HG03103 (cell line): ENCODE results near the gene DUSP10.

Experiments used
- ATAC-seq: cut with Tn5 transposase; IDR thresholded peaks from one replicate; pipeline ENCODE4 v1.9.1; 2021; ENCODE audit warnings: low read depth; ENCODE audit not compliant: unreplicated experiment

DUSP10 gene

DNA sequence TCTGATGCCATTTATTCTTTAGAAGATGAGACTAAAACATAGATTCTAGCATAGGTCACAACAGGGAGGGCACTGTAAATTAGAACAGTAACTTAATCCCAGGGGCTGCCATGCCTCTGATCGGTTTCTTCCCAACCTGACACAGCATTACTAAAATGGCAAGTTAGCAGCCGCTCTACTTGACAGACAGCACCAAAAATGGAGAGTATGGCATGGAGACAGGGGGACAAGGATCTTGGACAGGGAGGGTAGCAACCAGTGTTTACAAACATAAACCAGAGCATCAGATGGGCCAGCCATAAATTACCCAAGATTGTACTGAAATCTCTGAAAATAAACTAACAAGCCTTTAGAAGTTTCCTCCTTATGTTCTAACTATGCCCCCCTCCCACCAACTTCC lies 5.9 kb downstream of the DUSP10 start:
- ATAC-seq: no peak

DNA sequence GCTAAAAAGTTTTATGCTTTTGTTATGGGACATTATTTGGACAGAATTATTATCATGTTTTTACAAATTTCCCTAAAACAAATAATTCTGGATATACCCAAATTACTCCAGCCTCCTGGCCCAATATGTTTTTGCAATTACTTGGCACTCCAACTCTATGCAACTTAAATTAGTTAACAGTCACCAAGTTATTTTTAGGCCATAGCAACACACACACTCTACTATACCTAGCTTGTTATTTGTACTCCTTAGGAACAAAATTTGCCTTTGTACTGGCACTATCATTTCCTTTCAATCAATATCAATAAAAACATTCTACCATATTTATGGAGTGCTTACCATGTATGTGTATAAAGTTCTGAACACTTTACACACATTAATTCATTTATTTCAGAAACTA lies 7.7 kb downstream of the DUSP10 start:
- no peak for ATAC-seq

DNA sequence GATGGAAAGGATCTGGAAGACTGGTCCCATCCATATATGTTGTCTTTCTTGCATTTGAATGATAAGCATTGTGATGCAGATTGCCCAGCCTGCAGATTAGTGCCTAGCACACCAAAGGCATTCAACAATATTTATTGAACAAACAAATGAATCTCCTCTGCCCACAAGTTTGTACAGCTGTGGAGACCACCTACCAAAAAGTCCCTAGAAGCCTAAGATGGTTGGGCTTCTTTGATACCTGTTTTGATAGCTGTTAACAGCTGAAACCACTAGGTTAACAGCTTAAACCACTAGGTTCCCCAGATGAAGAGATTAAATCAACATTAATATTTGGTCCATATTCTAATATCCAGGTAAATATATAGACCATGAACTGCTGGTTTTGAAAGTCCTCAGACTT lies 9.8 kb downstream of the DUSP10 start:
- no peak for ATAC-seq

DNA sequence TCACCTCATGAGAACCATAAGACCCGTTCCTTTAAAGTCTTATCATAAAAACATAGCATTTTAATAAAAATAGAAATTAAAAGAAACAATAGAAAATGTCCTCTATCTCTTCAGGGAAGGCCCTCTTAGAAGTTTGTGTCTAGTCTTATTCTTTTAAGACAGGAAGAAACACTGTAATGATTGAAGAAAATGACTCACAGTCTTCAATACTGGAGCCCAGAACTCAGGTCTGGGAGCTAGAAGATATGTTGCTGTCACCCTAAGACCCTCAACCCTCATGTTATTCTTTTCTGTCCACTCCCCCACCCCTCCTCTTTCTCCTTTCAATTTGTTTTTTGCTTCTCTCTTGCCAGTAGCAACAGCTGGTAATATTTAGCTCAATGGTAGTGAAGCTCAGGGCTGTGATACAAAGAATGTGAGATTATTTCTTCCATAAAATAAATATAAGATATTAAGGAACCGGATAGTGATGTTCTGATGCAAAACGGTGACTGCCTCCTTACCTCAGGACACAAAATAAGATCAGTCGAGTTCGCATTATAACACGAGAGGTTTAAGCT lies 12.0 kb downstream of the DUSP10 start:
- ATAC-seq: no peak

DNA sequence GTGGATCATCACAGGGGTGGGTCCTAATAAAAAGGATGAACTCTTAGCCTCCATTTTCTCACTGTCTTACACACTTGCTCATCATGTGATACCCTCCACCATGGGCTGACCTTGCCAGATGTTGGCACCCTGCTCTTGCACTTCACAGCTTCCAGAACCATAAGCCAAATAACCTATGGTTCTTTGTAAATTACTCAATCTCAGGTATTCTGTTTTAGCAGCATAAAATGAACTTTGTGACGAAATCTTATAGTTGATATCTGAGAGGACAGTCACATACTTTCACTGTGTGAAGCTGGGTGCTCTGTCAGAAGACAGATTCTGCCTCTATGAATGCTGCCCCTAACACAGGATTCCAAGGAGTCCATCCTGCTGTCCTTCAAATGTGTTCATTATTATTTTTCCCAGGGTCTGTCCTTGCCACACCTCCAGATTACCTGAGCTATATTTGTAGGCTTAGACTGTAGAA lies 13.8 kb downstream of the DUSP10 start:
- ATAC-seq: no peak

DNA sequence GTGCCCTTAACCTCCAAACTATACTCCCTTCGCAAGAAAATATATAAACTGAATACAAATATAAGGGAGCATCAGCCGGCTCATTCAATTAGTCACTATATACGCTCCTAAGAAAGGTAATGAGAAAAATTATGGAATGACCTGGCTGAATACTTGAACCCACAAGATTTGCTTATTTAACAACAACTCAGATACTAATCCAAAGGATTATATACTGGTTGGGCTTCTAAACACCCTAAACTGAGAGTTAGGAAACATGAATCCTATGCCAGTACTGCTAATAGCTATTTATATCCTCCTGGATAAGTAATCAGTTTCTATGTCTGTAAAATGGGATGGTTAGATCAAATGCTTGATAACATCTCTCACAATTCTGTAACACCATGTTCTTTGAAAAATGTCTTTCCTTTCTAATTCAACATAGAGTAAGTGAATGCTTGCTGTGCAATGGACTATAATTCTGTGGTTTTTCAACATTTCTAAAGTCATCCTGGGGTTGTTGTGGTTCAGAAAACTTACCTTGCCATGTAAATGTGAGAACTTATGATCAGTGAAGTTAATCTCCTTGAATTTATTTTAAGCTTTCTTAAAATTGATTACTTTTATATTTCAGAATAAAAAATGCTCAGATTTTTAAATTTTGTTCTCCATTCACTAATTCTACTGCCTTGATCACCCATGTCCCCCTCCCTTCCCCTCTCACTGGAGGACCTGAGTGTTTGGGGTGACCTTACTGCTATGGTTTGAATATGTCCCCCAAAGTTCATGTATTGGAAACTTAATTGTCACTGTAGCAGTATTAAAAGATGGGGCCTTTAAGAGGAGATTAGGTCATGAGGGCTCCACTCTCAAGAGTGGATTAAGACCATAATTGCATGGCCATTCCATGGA lies 14.5 kb downstream of the DUSP10 start:
- ATAC-seq: no peak

DNA sequence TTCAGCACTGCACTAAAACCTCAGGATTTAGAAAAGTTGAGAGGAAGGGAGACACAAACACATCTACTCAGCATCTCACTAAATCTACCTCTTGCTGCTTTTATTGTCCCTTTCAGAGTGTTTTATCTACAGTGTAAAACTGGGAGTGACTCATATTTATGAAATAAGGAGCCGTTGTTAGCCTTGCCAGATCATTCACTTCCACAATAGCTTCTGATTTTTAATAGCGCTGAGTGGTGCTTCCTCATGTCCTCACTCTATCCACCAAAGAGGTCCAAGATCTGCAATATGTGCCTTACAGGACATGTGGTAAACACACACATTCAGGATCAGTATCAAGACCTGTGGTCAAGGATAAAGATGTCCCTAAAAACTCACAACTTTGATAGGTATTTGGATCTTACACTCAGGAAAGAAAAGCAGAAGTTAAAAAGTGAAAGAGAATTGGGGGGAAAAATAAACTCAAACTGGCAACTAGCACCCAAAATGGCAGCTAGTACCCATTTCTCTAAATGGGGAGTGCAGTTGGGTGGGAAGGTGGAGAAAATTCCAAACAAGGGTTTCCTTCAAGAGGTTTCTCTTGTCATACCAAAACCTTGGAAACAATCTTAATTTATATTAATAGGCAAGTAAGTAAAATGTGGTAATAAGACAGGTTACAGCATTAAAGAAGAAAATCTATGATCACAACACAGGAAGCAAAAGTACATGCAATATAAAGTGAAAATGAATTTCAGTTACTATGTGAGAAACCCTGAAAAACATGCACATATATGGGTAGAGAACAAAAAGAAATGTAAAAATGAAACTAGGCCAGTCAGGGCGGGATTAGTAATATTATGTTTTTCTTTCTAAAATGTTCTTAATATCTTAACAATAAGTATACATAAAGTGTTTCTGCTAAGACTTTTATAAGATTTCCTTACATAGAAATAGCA lies 15.9 kb downstream of the DUSP10 start:
- peak; percentile 36 for ATAC-seq

DNA sequence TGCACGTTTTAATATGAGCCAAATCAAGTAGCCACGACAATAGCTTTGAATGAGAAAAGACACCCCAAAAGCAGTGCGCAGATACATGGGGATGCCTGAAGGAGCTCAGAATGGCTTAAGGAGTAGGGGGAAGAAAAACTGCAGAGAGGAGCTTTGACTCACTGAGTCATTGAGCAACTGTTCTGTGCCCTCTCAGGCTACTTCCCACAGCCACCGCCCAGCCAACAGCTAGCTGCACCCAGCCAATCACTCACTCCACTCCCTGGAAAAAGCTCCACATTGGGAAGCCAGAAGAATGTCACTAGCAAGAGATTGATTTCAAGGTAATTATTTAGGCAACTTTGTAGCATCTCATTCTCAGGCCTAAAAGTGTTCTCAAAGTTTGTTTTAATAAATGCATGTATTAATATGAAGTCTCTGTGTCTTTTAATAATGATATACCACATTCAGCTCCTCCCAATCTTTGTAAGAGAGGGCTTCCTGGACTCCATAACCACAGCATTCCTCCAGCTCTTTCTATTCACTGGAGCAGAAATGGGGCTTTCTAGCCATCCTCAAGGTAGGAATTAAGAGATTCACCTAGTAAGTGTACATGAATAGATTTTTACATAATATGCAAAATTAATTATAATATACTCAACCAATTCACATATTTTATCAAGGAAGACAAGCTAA lies 16.8 kb downstream of the DUSP10 start:
- ATAC-seq: no peak

DNA sequence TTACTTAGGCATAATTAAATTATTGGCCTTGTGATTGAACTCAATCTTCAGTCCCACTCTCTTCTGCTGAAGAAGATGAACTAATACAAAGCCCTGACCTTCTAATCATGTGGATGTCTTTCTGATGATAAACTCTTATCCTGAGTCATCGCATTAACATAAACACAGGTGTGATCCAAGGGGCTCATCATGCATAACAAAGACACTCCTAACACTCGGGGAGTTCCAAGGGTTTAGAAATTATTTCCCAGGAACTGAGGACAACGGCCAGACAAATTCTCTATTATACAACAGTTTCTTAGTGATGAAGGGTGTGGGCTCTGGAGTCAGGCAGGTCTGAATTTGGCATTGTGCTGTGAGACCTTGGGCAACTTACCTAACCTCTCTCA lies 18.0 kb downstream of the DUSP10 start:
- no peak for ATAC-seq

DNA sequence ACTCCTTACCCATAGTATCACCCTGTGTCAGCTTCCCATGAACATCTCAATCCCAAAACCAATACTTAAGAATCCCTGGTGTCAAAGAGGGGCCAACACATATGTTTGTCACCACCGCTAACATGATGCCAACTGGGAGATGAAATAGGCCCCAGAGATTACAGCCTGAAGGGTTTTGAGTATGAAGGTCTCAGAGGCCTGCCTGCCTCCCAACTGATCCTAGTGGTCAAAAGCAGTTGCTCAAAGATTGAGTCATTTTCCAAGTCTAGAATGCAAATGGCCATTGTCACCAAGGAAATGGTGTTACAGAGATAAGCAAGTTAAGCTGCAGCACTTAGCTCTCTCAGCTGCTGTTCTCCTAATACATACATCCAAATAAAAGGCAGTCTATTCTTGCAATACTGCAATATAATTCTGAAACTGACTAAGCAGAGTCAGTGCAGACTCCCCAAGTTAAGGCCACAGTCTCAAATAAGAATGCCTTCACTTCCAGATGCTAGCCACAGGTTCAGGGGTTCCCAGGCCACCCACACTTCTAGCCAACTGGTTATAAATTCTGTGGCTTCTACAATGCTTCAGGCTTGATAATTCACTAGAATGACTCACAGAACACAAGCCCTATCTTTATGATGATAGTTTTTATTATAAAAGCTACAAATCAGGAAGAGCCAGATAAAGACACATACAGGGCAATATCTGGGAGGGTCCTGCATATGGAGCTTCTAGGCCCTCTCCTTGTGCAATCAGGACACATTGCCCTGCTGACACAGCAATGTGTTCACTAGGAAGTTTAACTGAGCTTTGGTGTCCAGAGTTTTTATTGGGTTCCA lies 18.7 kb downstream of the DUSP10 start:
- no peak for ATAC-seq

DNA sequence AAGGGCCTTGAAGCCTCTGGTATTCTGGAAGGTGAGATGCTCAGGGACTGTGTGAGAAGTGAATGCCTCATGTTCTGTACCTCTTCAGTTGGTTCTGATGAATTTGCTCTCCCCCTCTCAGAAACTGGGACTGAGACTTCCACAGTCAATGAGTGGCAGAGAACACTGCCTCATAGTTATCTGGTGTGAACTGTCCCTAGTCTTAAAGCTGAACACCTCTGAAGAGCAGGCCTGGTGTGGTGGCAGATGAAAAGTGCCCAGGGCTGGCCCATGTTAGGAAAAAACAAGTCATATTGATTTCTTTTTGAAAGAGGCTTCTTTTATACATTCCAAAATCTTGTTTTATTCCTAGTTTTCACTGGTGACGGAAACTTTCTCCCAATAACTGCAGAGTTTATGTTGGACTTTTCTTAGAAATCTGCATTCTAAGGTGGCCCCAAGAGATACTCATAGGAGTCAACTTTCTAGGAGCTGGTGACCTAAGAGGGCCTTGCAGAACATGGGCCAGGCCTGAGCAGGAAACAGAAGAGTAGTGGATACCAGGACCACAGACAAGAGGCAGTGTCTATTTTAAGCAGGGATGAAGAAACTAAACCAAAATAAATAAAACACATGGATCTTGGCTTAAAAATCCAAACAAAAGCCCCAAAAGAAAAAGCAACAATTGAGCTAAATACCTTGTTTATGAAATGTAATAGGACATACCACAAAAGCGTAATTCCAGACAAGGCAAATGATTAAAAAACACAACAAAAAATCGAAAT lies 19.5 kb downstream of the DUSP10 start:
- no peak for ATAC-seq

DNA sequence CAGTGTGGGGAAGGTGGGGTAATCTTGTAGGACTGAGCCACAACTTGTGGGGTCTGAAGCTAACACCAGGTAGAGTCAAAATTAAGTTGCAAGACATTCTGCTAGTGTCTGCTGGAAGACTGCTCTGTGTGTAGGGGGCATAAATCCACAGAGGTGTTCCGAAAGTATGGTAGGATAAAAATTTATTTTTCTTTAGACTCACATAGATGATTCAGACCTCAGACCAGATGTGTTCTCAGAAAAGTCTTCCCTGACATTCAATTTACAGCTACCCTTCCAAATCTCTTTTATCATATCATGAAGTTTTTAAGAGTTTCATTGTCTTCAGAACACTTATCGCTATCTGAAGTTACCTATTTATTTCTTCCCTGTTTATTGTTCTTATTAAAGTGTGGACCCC lies 21.3 kb downstream of the DUSP10 start:
- ATAC-seq: no peak

DNA sequence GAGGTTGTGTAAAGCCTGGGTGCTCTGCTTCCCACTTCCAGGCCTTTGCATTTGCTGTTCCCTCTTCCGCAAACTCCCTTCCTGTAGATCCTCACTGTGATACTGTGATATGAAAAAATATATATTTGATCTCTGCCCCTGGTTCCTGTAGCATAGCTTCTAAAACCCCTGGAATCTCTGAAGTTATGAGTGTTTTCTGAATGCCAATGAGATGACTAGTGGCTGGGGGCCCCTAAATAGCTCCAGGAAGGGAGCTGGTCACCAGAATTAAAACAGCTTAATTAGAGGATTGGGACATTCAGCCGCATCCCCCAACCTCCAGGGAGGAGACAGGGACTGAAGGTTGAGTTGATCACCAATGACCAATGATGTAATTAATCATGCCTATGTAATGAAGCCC lies 21.9 kb downstream of the DUSP10 start:
- ATAC-seq: no peak

DNA sequence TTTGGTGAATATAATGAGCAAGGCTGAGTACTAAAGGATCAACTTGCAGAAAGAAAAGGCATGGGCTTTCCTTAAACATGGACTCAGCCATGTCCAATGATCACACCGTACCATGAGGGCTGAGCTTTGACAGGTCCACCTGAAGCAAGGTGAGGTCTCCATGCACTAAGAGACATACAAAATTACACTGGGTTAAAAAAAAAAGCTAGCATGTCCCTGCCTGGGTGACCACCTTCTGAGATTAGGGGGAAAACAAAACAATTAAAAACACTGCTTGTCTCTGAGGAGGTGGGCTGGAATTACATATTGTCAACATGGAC lies 22.7 kb downstream of the DUSP10 start:
- no peak for ATAC-seq

DNA sequence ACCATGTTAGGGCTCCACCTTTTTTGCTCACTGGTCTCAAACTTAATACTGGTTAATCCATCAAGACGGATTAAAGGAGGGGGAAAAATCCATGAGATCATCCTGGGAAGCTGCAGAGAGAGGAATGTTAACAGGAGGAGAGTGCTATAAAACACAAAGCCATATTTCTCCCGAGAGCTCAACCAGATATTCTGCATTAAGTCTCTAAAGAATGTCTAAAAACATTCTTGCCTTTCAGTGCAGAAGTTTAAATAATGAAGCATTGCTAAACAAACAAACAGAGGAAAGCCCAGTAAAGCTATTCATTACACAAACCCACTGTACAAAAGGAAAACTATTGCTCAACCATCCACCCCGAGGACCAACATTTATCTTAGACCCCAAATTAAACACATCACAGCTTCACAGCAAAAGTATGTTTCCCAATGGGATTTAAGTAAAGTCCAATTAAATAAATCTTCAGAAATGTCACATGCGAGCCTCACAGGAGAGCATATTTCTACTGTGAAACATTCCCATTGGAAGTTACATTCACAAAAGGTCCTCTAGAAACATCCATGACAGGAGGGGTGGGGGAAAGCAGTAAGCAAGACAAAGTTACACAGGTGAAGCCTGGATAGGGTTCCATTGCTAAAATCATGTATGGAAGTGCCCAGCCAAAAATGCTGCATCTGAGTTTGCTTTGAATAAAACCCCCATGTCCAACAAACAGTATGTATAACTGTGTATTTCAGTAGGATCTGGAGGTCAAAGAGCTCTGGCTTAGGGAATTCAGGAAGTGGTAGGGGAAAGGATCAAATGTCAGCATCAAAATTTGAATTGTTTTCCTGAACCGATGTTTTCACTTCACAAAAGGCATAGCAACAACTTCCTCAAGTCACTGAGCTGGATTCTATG lies 23.3 kb downstream of the DUSP10 start:
- no peak for ATAC-seq

DNA sequence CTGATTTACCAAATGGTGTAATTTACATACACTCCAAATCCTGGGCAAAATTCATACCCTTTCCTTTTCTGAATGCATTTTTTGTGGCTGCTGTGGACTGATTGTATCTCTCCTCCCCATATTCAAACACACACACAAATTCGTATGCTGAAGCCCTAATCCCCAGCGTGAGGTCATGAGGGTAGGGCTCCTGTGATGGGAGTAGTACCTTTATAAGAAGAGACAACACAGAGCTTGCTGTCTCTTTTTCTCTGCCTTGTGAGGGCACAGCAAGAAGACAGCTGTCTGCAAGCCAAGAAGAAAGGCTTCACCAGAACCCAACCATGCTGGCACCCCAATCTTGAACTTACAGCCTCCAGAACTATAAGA lies 24.4 kb downstream of the DUSP10 start:
- no peak for ATAC-seq

DNA sequence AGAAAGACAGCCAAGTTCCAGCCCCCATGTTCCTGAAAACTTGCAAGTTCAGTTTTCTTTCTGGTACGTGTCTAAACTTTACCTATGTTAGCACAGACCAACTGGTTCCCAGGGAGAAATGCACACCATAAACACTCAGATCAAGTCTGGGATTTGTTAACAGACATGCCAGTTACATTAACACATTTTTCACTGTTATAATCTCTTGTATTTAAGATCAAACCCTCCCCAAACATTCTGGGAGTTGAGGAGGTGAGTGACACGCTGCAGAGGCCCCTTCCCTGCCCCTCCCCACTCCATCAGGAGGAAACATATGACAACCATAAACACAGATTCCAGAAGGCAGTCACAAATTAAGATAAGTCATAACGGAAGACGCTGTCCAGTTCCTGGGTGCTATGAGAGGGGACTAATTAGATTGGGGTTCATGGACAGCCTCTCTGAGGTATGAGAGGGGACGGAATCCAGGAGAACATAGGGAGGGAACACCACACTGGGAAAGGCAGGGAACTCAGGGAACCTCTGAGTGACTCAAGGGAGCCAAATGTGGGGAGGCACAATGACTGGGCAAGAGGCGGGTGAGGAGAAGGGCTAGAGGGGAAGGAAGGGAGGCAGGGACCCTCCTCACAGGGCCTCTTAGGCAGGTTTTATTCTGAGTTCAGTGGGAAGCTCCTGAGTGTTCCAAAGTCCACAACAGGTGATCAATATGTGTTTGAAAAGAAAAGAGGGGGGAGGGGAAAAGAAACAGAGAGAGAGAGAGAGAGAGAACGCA lies 25.0 kb downstream of the DUSP10 start:
- no peak for ATAC-seq
